Measurements from ENCODE around the gene CHCHD10. TPM values are rescaled to one million over a fixed set of nuclear protein-coding genes. Genes with fewer than 3 reads are reported as not detected.

CHCHD10 gene
- total RNA-seq, 4 donors from 2014 or later, result 22.9 to 97.7 (median 44.6) TPM

DNA sequence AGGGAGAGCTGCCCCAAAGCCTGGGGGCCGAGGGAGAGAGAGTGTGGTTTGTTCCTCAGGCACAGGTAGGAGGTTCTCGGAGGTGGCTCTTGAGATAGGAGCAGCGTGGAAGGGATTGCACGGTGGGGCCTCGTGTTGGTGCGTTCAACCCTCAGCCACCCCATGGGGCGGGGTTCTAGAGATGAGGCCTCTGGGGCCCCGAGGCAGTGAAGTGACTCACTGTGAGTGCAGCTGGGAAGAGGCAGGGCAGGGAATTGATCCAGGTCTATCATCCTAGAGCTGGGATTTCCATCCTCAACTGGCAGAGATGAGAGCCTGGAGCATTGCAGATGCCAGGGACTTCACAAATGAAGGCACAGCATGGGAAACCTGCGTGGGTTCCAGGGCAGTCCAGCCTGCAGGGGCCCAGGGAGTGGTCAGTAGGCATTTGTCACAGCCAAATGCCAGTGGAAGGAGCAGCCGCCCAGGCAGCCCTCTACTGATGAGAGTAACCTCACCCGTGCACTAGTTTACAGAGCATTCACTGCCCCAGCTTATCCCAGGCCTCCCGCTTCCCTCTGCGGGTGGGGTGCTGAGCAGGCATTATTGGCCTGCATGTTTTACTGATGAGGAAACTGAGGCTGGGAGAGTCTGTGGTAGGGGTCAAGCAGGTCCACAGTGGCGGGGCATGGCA, 13.9 kb upstream of the CHCHD10 start:
- no peak for DNase-seq (ENCODE audit: extremely low spot score)
- Histone ChIP-seq H3K36me3 (peaks cover 0 to 19% (median 1%) of the 10 kb centered on the region in 4 donors), H3K4me3 (no peak overlapping the region), H3K27me3 (no peaks in the 10 kb centered on the region), H3K4me1 (peaks cover 14 to 45% (median 39%) of the 10 kb centered on the region in 4 donors), H3K27ac (replicated peaks in 1 of 4) (no peak overlapping the region), H3K9me3 (no peaks in the 10 kb centered on the region)
- WGBS, result 75% methylated on average over 10 of the region's 14 CpGs
- intact Hi-C loops (cut with DNase I), result no loop called here
- no peak for TF ChIP-seq POLR2A (IDR thresholded peaks at IDR 0.05; ENCODE audit: low read depth)
- TF ChIP-seq POLR2AphosphoS5 (IDR thresholded peaks at IDR 0.05), result no peak
- TF ChIP-seq, protein P1, sequence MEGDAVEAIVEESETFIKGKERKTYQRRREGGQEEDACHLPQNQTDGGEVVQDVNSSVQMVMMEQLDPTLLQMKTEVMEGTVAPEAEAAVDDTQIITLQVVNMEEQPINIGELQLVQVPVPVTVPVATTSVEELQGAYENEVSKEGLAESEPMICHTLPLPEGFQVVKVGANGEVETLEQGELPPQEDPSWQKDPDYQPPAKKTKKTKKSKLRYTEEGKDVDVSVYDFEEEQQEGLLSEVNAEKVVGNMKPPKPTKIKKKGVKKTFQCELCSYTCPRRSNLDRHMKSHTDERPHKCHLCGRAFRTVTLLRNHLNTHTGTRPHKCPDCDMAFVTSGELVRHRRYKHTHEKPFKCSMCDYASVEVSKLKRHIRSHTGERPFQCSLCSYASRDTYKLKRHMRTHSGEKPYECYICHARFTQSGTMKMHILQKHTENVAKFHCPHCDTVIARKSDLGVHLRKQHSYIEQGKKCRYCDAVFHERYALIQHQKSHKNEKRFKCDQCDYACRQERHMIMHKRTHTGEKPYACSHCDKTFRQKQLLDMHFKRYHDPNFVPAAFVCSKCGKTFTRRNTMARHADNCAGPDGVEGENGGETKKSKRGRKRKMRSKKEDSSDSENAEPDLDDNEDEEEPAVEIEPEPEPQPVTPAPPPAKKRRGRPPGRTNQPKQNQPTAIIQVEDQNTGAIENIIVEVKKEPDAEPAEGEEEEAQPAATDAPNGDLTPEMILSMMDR (IDR thresholded peaks at IDR 0.05), result no peak
- TF ChIP-seq EP300 (IDR thresholded peaks at IDR 0.05), result no peak

- peaks cover 8 to 40% (median 33%) of the 10 kb centered on the region in 4 donors for H3K4me1 ChIP-seq
- no peaks in the 10 kb centered on the region for H3K27me3 ChIP-seq
- no peak for DNase-seq (ENCODE audit: extremely low spot score)
- no peak overlapping the region for H3K27ac ChIP-seq (replicated peaks in 1 of 4)
- intact Hi-C loops (cut with DNase I), result no loop called here
- 84% methylated on average over 11 of the region's 15 CpGs for WGBS
- no peak overlapping the region for H3K4me3 ChIP-seq
- H3K9me3 ChIP-seq, result no peaks in the 10 kb centered on the region
- TF ChIP-seq, protein P1 (IDR thresholded peaks at IDR 0.05), result no peak
- TF ChIP-seq EP300 (IDR thresholded peaks at IDR 0.05) (no peak), POLR2A (IDR thresholded peaks at IDR 0.05; ENCODE audit: low read depth) (no peak), POLR2AphosphoS5 (IDR thresholded peaks at IDR 0.05) (no peak)
- H3K36me3 ChIP-seq, result peaks cover 0 to 19% (median 1%) of the 10 kb centered on the region in 4 donors
Observed at GRCh38 chr22:23781065-23781464, 13.3 kb upstream of the CHCHD10 start.

GRCh38 chr22:23780146-23780748, 12.5 kb upstream of the CHCHD10 start:
- Histone ChIP-seq H3K27ac (replicated peaks in 1 of 4) (no peak overlapping the region), H3K36me3 (peaks cover 0 to 19% (median 1%) of the 10 kb centered on the region in 4 donors), H3K27me3 (no peaks in the 10 kb centered on the region), H3K4me1 (peaks cover 9 to 32% (median 30%) of the 10 kb centered on the region in 4 donors), H3K4me3 (no peak overlapping the region), H3K9me3 (no peaks in the 10 kb centered on the region)
- intact Hi-C loops (cut with DNase I), result no loop called here
- TF ChIP-seq EP300 (IDR thresholded peaks at IDR 0.05) (no peak), POLR2AphosphoS5 (IDR thresholded peaks at IDR 0.05) (no peak), POLR2A (IDR thresholded peaks at IDR 0.05; ENCODE audit: low read depth) (no peak)
- TF ChIP-seq, protein P1 (IDR thresholded peaks at IDR 0.05), result no peak
- WGBS, result 95% methylated on average over 16 of the region's 20 CpGs
- no peak for DNase-seq (ENCODE audit: extremely low spot score)

DNA sequence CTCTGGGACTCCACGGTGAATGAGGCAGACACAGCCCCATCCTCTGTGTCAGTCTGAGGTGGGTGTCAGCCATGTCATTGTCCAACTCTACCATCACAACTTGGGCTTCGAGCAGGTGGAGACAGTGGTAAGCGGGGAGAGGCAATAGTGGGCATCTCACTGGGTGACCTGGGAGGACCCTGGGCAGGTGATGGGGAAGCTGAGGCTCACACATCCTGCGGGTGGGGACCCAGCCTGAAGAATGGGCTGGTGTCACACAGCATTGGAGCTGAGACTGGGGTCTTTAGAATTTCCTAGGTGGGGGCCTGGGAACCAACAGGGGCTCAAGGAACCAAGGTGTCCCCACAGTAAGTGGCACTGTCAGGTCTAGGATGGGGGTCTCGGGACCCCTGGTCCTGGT, 12.0 kb upstream of the CHCHD10 start:
- H3K4me3 ChIP-seq, result no peak overlapping the region
- intact Hi-C loops (cut with DNase I), result no loop called here
- 94% methylated on average over 5 of the region's 5 CpGs for WGBS
- peaks cover 0 to 19% (median 1%) of the 10 kb centered on the region in 4 donors for H3K36me3 ChIP-seq
- no peaks in the 10 kb centered on the region for H3K9me3 ChIP-seq
- no peaks in the 10 kb centered on the region for H3K27me3 ChIP-seq
- peaks cover 14 to 37% (median 34%) of the 10 kb centered on the region in 4 donors for H3K4me1 ChIP-seq
- no peak overlapping the region for H3K27ac ChIP-seq (replicated peaks in 1 of 4)
- TF ChIP-seq EP300 (IDR thresholded peaks at IDR 0.05) (no peak), POLR2A (IDR thresholded peaks at IDR 0.05; ENCODE audit: low read depth) (no peak)
- no peak for DNase-seq (ENCODE audit: extremely low spot score)

- 73% methylated on average over 5 of the region's 16 CpGs for WGBS
- H3K4me1 ChIP-seq, result peaks cover 21 to 44% (median 41%) of the 10 kb centered on the region in 4 donors
- intact Hi-C loops (cut with DNase I), result no loop called here
- H3K27ac ChIP-seq (replicated peaks in 1 of 4), result no peak overlapping the region
- no peaks in the 10 kb centered on the region for H3K27me3 ChIP-seq
- H3K36me3 ChIP-seq, result peaks cover 0 to 19% (median 1%) of the 10 kb centered on the region in 4 donors
- no peaks in the 10 kb centered on the region for H3K9me3 ChIP-seq
- TF ChIP-seq, protein P1 (IDR thresholded peaks at IDR 0.05), result no peak
- TF ChIP-seq POLR2A (IDR thresholded peaks at IDR 0.05; ENCODE audit: low read depth) (no peak), EP300 (IDR thresholded peaks at IDR 0.05) (no peak), POLR2AphosphoS5 (IDR thresholded peaks at IDR 0.05) (no peak)
- no peak for DNase-seq (ENCODE audit: extremely low spot score)
- H3K4me3 ChIP-seq, result no peak overlapping the region
Observed at GRCh38 chr22:23779083-23779482, 11.3 kb upstream of the CHCHD10 start.
